ENCODE results near the gene SHROOM3.

The SHROOM3 gene

DNA sequence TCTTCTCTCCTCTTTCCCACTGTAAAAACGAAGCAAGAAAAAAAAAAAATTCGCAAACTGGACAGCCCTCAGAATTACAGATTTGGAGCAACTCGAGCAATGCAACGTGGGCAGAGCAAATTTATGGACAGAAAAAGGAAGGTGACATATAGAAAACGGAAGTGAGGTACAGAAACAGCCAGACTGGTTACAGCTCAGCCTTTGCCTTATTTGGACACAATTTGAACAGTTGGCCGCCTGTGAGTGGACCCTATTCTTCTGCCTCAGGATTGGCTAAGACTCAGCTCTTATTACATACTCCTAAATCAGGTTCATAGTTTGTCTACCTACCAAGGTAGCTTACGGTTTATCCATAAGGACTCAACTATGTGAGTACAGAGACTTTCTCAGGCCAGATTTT lies 364.1 kb downstream of the SHROOM3 start:
- no peak for DNase-seq

DNA sequence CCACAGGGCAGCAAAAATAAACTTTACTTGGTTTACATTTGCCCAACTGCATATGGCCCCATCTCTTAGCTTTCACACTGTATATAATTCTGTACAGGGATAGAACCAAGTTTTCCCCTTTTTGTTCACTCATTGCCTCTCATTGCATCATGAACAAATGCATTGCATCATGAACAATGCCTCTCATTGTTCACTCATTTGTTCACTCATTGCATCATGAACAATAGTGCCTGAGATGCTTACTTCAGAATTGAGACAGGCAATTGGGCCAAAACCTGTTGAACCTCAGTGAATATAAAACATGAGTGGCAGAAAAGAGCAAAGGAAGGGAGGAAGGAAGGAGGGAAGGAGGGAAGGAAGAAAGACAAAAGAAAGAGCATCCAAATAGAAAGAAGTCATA lies 364.7 kb downstream of the SHROOM3 start:
- no peak for DNase-seq

DNA sequence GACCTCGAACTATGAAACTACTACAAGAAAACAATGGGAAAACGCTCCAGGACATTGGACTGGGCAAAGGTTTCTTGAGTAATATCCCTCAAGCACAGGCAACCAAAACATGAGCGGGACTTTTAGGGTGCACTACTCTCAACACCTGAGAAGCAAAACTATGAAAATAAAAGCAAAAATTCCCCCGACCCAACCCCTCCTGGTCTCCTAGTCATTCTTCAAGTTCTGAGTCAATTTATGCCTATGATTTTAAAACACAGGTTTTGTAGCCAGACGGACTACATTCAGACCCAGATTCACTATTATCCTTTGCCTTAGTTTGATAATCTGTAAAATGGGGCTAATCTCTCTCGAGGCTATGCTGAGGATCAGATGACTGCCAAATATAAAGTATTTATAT lies 365.9 kb downstream of the SHROOM3 start:
- DNase-seq, result no peak

DNA sequence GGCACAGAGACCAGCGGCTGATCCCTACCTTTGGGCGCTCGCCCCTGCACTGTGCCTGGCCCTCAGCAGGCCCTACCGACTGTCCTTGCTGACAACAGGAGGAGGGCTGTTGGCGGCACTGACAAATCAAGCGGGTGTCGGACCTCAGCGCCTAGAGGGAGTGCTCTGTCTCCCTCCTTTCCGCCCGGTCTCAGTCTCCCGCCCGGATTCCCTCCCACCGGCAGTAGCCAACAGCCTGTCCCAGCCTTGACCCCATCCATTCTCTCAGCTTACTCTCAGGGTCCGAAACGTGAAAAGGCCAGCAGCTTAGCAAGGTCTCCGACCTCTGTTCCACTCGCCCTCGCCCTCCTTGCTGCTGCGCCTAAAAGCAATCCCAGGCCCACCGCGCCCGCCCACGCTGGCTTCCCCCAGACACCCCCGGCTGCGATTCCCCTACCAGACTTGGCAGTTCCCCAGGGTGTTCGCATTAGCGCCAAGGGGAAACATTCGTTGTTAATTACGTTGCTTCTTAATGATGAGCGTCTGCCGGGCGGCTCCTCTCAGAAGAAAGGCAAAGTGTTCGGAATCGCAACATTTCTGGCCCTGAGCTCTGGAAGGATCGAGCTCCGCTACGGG lies 366.7 kb downstream of the SHROOM3 start:
- no peak for DNase-seq

DNA sequence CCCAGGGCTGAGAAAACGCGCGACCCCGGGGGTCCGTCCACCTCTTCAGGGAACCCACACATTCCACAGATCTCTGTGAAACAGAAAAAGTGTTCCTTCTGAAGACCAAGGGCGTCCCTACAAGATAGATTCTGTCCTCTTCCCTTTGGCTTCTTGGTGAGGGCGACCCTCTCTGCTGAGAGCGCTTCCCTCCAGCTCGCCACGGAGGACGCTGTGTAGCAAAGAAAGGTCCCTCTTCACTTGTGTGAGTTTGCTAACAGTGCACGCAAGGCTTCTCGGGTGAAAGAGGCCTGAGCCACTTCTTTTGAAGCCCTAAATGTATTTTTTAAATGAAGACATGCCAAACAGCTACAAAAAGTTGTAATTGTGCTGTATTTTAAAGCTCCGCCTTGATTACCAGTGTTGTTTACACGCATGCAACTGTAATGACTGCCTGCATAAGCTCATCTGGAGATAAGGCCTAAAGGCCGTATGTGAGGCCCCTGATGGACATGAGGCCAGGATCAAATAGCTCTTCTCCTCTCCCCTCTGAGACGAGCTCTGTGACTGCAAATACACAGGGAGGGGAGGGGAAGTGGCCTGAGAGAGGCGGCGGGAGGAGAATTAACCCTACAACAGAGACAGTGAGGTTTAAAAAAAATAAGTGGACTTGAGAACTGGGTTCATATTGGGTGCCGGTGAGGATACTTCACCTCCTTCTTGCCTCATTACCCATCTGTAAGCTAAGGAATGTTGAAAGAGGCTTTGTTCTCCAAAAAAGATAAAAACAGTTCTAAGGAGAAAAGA lies 367.4 kb downstream of the SHROOM3 start:
- no peak for DNase-seq

DNA sequence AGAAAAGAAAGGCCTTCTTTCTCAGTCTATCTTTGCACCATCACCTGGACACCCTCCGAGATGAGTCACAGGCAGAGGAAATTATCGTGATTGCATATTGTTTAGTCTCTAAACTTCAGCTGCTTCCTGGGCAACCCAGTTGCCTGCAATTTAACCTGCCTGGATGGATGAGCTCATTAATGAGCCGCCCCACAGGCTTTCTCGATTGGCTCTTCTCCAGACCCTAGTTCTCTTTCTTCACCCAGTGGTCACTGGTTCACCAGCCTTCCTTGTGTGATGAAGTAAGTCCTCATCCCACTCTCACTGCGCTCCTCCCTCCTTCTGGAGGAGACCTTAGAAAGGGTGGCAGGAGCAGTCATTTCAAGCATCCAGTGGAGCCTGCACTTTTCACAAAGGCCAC lies 368.5 kb downstream of the SHROOM3 start:
- DNase-seq, result no peak

DNA sequence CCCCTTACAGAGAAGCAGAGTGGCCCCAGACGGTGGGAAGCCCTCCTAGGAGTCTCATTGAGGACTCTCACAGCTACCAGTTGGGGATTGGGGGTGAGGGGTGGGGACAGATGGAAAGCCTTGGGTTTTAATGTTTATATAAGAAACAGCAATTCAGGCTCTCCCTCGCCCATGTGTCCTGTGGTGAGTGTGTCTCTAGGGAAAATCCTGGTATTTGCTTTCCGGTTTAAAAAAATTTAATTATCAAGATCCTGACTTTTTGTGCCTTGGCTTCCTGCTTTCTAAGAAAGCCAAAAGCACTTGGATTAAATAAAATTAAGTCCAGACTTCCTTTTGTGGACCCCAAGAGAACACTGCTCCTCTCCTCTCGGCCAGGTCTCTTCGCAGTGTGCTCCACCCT lies 369.1 kb downstream of the SHROOM3 start:
- DNase-seq, result no peak

DNA sequence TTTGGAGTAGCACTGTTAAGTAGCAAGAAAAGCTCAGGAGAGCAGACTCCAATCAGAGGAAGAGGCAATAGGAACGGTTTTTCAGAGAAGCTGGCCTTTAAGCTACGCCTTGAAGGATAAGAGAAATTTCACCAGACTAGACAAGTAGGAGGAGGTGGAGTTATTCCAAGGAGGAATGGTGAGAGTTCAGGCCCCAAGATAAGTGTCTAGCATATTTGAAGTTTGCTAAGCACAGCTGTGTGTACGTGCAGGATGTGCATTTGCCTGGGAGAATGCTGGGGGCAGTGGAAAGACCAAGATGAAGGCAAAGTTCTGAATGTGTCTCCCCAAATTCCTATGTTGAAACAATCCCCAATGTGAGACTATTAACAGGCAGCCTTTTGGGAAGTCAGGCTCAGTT lies 371.3 kb downstream of the SHROOM3 start:
- DNase-seq, result no peak

DNA sequence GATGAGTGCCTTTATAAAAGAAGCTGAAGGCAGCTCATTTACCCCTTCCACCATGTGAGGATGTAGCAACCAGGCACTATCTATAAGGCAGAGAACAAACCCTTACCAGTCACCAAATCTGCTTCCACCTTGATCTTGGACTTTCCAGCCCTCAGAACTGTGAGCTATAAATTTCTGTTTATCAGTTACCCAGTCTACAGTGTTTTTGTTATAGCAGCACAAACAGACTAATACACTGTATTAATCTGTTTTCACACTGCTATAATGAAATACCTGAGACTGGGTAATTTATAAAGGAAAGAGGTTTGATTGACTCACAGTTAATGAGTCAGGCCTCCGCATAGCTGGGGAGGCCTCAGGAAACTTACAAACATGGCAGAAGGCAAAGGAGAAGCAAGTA lies 371.7 kb downstream of the SHROOM3 start:
- no peak for DNase-seq

DNA sequence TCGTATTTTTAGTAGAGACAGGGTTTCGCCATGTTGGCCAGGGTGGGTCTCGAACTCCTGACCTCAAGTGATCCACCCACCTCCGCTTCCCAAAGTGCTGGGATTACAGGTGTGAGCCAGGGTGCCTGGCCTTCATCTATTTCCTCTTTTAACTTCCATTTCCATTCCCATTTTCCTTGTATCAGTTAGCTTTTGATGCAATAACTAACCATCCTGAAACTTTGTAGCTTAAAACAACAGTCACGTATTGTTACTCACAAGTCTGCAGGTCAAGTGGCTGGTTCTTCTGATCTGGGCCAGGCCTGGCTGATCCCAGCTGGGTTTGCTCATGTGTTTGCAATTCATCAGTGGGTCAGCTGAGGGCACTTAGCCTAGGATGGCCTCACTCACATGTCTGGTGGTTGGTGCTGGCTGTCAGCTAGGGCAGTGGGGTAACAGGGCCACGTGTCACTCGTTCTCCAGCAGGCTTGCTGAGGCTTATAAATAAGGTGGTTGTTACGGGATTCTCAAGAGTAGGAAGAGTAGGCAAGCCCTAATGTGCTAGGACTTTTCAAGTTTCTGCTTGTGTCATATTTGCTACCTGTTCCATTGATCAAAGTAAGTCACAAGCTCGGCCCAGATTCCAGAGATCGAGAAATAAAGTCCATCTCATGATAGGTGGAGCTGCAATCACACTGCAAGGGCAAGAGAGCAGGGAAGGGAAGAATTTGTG lies 374.7 kb downstream of the SHROOM3 start:
- no peak for DNase-seq

DNA sequence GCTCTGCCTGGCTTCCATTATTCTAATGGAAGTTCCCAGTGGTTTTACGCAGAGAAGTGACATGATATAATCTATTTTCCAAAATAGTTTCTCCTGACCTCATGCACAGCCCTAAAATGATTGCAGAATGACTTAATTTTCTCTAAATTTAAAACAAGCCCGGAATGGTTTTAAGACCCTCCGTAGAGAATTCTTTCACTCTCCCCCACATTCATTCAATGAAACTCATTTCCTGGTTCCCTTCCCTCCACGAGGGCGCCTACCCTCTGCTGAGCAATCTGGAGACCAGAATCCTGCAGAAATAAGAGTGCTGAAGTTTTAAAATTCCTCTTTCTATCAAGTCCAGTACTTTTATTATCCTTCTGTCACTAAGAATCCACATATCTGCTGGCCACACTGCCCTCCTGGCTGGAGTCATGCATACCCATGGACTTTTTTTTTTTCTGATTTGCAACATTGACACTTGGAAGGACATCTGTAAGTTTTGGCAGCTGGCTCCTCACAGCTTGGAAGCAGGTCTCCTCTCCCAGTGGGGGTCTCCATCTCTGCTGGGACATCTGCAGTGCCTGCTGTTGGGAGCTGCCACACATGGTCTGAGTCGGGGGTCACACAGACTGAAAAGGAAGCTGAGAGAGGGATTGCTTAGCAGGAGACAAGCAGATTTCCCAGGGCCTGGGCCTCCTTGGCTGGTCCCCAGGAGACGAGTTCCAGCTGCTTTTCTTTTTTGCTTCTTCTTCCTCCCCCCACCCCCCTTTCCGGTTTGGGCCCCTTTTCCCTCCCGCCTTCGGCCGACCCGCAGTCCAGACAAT lies 376.8 kb downstream of the SHROOM3 start:
- DNase-seq, result no peak

DNA sequence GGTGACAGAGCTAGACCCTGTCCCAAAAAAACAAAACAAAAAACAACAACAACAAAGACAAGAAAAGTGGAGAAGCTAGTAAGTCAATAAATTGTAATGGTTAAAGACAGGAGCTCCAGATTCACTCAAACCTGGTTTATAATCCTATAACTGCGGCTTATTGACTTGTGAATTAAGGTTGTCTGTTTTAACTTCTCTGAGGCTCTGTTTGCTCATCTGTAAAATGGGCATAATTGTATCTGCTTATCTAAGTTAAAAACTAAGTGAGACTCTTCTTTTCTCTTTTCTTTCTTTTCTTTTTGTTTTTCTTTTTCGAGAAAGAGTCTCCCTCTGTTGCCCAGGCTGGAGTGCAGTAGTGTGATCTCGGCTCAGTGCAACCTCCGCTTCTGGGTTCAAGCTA lies 378.0 kb downstream of the SHROOM3 start:
- no peak for DNase-seq

DNA sequence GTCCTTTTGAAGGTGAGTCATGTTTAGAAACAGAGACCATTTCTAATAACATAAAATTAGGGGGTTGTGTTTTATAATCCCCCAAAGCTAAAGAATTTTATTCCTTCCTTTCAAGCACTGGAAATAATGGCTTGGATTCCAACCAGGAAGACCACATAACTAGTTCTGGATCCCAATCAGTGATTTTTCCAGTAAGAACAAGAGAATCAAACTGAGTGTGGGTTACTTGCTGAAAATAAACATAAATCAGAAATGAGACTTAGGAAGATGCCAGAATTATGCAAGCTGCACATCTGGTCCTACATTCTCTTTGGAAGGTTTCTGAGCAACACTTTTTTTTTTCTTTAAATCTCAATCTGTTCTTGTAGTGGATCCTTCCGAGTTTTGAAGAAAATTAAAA lies 386.6 kb downstream of the SHROOM3 start:
- DNase-seq, result no peak

DNA sequence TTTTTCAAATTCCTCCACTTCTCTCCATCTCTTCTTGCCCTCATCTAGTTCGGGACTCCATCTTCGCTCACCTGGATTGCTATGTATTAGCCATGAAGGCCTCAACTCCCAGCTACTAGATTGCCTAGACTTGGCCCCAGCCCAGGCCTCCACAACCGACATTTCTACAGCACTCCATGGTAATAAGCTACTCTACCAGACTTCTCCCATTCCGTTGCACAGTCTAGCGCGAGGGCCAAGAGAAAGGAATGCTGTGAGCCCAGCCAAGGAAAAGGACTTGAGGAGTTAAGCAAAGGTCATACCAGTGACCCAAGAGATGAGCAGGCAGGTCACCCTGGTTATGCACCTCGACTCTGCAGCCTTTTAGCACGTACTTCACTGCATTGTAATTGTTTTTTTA lies 387.3 kb downstream of the SHROOM3 start:
- no peak for DNase-seq

DNA sequence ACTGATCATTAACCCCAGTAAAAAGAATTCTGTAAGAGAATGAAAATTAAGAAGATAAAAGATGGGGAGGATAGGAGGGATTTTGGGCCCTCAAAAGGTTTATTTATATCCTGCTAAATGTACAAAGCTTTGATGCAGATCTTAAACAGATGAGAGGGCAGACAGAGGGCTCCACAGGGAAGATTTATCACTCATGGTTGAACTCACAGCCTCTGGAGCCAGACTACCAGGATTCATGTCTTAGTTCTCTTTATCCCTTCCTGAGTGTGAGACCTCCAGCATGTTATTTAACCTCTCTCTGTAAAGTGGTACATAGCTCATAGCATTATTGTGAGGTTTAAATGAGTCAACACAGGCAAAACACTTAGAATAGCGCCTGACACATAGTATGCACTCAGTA lies 388.5 kb downstream of the SHROOM3 start:
- DNase-seq, result no peak

DNA sequence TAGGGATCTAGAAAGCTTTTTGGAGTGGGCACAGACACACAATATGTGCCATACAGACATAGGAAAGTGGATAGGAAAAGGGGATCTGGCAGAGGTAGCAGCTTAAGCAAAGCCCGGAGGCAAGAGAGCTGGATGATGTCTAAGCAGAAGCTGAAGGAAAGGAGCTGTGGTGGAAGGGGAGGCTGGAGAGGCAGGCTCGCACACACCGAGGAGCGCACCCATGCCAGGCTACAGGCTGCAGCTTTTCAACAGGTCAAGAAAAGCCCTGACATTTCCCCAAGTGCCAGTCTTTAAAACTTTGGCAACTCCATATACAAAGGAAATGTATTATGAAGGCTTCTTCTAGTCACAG lies 395.6 kb downstream of the SHROOM3 start:
- DNase-seq, result no peak

DNA sequence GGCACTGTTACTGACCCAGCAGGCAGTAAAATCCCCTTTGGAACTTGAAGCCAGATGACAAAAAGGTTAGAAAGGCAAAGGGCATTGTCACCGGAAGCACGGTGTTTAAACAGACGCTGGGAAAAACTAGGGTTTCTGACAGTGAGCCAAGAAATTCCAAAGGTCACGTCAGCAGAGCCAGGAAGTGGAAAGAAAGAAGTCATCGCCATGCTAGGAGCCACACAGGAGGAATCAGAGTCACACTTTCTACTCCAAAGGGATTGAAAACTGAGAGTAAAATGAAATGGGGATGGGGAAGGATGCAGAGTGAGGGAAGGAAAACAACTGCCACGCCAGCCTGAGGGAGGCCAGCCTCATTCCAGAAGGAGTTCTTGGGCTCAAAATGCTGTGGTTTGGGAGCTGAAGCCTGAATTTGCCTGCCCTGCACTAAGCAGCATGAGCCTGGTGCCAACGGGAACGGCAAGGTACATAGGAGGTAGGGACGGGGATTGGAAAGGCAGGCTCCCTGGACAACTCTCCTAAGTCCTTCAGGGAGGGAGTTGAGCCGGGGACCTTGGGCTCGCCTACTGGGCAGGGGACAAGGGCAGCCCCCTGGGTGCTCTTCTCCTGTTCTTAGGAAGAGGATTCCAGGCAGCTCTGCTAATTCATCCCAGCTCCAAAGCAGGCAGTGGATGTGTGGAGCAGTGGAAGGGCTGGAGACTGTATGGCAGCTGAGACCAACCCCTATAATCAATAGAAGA lies 396.1 kb downstream of the SHROOM3 start:
- DNase-seq, result no peak

DNA sequence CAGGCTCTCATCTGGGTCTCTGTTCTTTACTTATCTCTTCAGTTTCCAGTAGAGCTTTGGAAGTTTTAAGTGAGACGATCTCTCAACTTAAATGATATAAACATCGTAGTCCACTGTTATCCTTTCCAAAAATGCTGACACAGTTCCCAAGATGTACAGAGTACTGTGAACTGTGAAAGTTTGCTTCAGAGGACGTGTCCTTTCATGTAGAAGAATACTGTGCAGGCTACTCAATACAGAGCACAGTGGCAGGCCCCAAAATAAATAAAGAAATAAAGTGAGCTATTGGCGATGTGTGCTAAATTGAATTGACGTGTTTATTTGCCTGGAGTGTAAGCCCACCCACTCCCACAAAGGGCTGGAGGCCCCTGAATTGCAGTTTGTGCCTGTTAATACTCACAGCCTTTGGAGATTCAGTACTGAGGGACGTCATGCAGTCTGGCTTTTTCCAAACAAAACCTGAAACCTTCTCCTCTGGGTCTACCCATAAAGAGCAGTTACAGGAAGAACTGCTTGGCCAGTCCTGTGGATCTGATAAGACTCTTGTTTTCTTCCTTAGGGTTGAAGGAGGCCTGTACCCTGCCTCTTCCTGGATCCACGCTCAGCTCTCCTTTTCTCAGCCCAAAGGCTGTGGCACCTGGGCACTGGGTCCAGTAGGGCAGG lies 396.8 kb downstream of the SHROOM3 start:
- DNase-seq, result no peak

All from NK-92 treated with Interleukin-12 subunit alpha and Interleukin-12 subunit beta, amount 100 ng/mL, for 24 hours (cell line).